ENCODE results near the gene HJURP.

The HJURP gene

GRCh38 chr2:233799716-233800115 lies 54.6 kb downstream of the HJURP start:
- no peak overlapping the region for H3K9ac ChIP-seq (ENCODE audit: low read length)
- 0 out of 2 replicates have a peak, but pooled peaks cover 2% of the 10 kb centered on the region for H3K27me3 ChIP-seq (ENCODE audit: control insufficient read depth, insufficient read depth, low read length)
- H3K4me1 ChIP-seq (ENCODE audit: control insufficient read depth, insufficient read depth, low read length) = no peaks in the 10 kb centered on the region
- no peak overlapping the region for H3K27ac ChIP-seq (ENCODE audit: low read depth, low read length)
- no peaks in the 10 kb centered on the region for H3K9me3 ChIP-seq (ENCODE audit: control insufficient read depth, insufficient read depth, low read depth, low read length)
- no peaks in the 10 kb centered on the region for H3K36me3 ChIP-seq (ENCODE audit: control insufficient read depth, insufficient read depth, low read length)
- no peak overlapping the region for H3K4me3 ChIP-seq (ENCODE audit: low read depth, low read length)

GRCh38 chr2:233799087-233799665 lies 55.2 kb downstream of the HJURP start:
- Histone ChIP-seq H3K27me3 (ENCODE audit: control insufficient read depth, insufficient read depth, low read length) (0 out of 2 replicates have a peak, but pooled peaks cover 2% of the 10 kb centered on the region), H3K36me3 (ENCODE audit: control insufficient read depth, insufficient read depth, low read length) (no peaks in the 10 kb centered on the region), H3K27ac (ENCODE audit: low read depth, low read length) (no peak overlapping the region), H3K9me3 (ENCODE audit: control insufficient read depth, insufficient read depth, low read depth, low read length) (no peaks in the 10 kb centered on the region), H3K4me1 (ENCODE audit: control insufficient read depth, insufficient read depth, low read length) (no peaks in the 10 kb centered on the region), H3K9ac (ENCODE audit: low read length) (no peak overlapping the region), H3K4me3 (ENCODE audit: low read depth, low read length) (no peak overlapping the region)

DNA sequence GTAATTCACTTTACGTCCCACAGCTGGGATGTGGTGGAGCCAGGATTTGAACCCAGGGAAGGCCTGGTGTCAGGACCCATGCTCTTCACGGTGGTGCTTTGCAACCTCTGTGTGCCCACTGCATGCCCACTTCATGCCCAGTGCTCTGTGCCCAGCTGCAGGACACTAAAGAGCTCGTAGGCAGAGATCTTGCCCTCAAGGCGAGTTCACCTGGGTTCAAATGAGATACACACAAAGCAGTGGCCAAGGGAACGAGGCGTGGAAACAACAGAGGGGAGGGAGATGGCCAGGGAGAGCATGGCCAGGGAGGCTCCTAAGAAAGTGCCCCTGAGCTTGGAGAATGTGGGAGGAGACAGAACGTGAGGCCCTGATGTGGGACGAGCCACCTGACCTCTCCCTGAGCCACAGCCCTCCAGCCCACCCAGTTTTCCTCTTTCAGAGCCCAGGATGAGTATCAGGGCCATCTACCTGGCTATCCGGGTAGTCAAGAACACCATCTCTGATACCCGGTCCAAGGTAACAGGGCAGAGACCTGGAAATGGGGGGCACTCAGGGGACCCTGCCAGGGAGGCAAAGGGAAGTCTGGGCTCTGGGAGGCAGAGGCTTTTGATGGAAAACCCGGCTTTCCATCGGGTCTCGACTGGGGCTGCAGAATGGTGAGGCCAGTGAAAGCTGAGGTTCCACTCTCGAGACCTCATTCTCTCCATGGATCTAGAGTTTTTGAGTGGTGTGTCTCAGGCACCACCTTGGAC lies 55.8 kb downstream of the HJURP start:
- H3K4me3 ChIP-seq (ENCODE audit: low read depth, low read length) = no peak overlapping the region
- no peaks in the 10 kb centered on the region for H3K4me1 ChIP-seq (ENCODE audit: control insufficient read depth, insufficient read depth, low read length)
- no peaks in the 10 kb centered on the region for H3K36me3 ChIP-seq (ENCODE audit: control insufficient read depth, insufficient read depth, low read length)
- H3K27me3 ChIP-seq (ENCODE audit: control insufficient read depth, insufficient read depth, low read length) = 0 out of 2 replicates have a peak, but pooled peaks cover 2% of the 10 kb centered on the region
- H3K27ac ChIP-seq (ENCODE audit: low read depth, low read length) = no peak overlapping the region
- no peak overlapping the region for H3K9ac ChIP-seq (ENCODE audit: low read length)
- no peaks in the 10 kb centered on the region for H3K9me3 ChIP-seq (ENCODE audit: control insufficient read depth, insufficient read depth, low read depth, low read length)

GRCh38 chr2:233796254-233796653 lies 58.1 kb downstream of the HJURP start:
- H3K4me1 ChIP-seq (ENCODE audit: control insufficient read depth, insufficient read depth, low read length) = no peaks in the 10 kb centered on the region
- no peaks in the 10 kb centered on the region for H3K36me3 ChIP-seq (ENCODE audit: control insufficient read depth, insufficient read depth, low read length)
- H3K27me3 ChIP-seq (ENCODE audit: control insufficient read depth, insufficient read depth, low read length) = no peaks in the 10 kb centered on the region
- H3K9ac ChIP-seq (ENCODE audit: low read length) = no peak overlapping the region
- H3K27ac ChIP-seq (ENCODE audit: low read depth, low read length) = no peak overlapping the region
- H3K9me3 ChIP-seq (ENCODE audit: control insufficient read depth, insufficient read depth, low read depth, low read length) = no peaks in the 10 kb centered on the region
- H3K4me3 ChIP-seq (ENCODE audit: low read depth, low read length) = no peak overlapping the region

DNA sequence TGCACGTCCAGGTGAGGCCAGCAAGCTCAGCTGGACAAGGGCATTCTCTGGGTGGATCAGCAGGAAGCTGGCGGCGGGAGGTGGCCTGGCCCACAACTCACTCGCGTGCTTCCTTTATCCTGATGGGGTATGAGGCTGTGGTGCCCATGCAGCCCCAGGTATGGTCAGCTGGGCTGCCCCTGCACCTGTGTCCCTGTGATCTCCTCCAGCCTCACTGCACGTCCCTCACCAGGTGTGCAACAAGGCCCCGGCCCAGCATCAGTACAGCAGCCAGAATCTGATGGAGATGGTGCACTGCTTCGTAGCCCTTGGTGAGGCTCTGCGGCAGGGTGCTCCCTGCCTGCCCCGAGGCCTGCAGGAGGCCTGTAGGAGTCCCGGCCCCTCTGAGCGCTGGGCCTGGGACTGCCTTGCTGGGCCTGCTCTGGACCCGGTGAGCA lies 58.6 kb downstream of the HJURP start:
- Histone ChIP-seq H3K9ac (ENCODE audit: low read length) (no peak overlapping the region), H3K36me3 (ENCODE audit: control insufficient read depth, insufficient read depth, low read length) (no peaks in the 10 kb centered on the region), H3K27ac (ENCODE audit: low read depth, low read length) (no peak overlapping the region), H3K9me3 (ENCODE audit: control insufficient read depth, insufficient read depth, low read depth, low read length) (no peaks in the 10 kb centered on the region), H3K27me3 (ENCODE audit: control insufficient read depth, insufficient read depth, low read length) (no peaks in the 10 kb centered on the region), H3K4me1 (ENCODE audit: control insufficient read depth, insufficient read depth, low read length) (no peaks in the 10 kb centered on the region), H3K4me3 (ENCODE audit: low read depth, low read length) (no peak overlapping the region)

- Histone ChIP-seq H3K4me3 (ENCODE audit: low read depth, low read length) (no peak overlapping the region), H3K9ac (ENCODE audit: low read length) (no peak overlapping the region), H3K27ac (ENCODE audit: low read depth, low read length) (no peak overlapping the region), H3K27me3 (ENCODE audit: control insufficient read depth, insufficient read depth, low read length) (no peaks in the 10 kb centered on the region), H3K4me1 (ENCODE audit: control insufficient read depth, insufficient read depth, low read length) (no peaks in the 10 kb centered on the region), H3K9me3 (ENCODE audit: control insufficient read depth, insufficient read depth, low read depth, low read length) (no peaks in the 10 kb centered on the region), H3K36me3 (ENCODE audit: control insufficient read depth, insufficient read depth, low read length) (no peaks in the 10 kb centered on the region)
Observed at GRCh38 chr2:233794128-233794658, 60.1 kb downstream of the HJURP start.

GRCh38 chr2:233793465-233794127 lies 60.7 kb downstream of the HJURP start:
- H3K27ac ChIP-seq (ENCODE audit: low read depth, low read length) = no peak overlapping the region
- H3K9me3 ChIP-seq (ENCODE audit: control insufficient read depth, insufficient read depth, low read depth, low read length) = no peaks in the 10 kb centered on the region
- H3K9ac ChIP-seq (ENCODE audit: low read length) = no peak overlapping the region
- no peak overlapping the region for H3K4me3 ChIP-seq (ENCODE audit: low read depth, low read length)
- H3K36me3 ChIP-seq (ENCODE audit: control insufficient read depth, insufficient read depth, low read length) = no peaks in the 10 kb centered on the region
- H3K27me3 ChIP-seq (ENCODE audit: control insufficient read depth, insufficient read depth, low read length) = no peaks in the 10 kb centered on the region
- no peaks in the 10 kb centered on the region for H3K4me1 ChIP-seq (ENCODE audit: control insufficient read depth, insufficient read depth, low read length)

GRCh38 chr2:233792720-233793119 lies 61.6 kb downstream of the HJURP start:
- H3K36me3 ChIP-seq (ENCODE audit: control insufficient read depth, insufficient read depth, low read length) = no peaks in the 10 kb centered on the region
- no peaks in the 10 kb centered on the region for H3K9me3 ChIP-seq (ENCODE audit: control insufficient read depth, insufficient read depth, low read depth, low read length)
- H3K9ac ChIP-seq (ENCODE audit: low read length) = no peak overlapping the region
- H3K27me3 ChIP-seq (ENCODE audit: control insufficient read depth, insufficient read depth, low read length) = no peaks in the 10 kb centered on the region
- H3K4me1 ChIP-seq (ENCODE audit: control insufficient read depth, insufficient read depth, low read length) = no peaks in the 10 kb centered on the region
- H3K4me3 ChIP-seq (ENCODE audit: low read depth, low read length) = no peak overlapping the region
- no peak overlapping the region for H3K27ac ChIP-seq (ENCODE audit: low read depth, low read length)

GRCh38 chr2:233791883-233792329 lies 62.4 kb downstream of the HJURP start:
- H3K9me3 ChIP-seq (ENCODE audit: control insufficient read depth, insufficient read depth, low read depth, low read length) = no peaks in the 10 kb centered on the region
- H3K36me3 ChIP-seq (ENCODE audit: control insufficient read depth, insufficient read depth, low read length) = no peaks in the 10 kb centered on the region
- no peak overlapping the region for H3K4me3 ChIP-seq (ENCODE audit: low read depth, low read length)
- H3K4me1 ChIP-seq (ENCODE audit: control insufficient read depth, insufficient read depth, low read length) = no peaks in the 10 kb centered on the region
- H3K9ac ChIP-seq (ENCODE audit: low read length) = no peak overlapping the region
- H3K27me3 ChIP-seq (ENCODE audit: control insufficient read depth, insufficient read depth, low read length) = no peaks in the 10 kb centered on the region
- H3K27ac ChIP-seq (ENCODE audit: low read depth, low read length) = no peak overlapping the region

- H3K27me3 ChIP-seq (ENCODE audit: control insufficient read depth, insufficient read depth, low read length) = no peaks in the 10 kb centered on the region
- no peak overlapping the region for H3K9ac ChIP-seq (ENCODE audit: low read length)
- H3K27ac ChIP-seq (ENCODE audit: low read depth, low read length) = no peak overlapping the region
- no peaks in the 10 kb centered on the region for H3K9me3 ChIP-seq (ENCODE audit: control insufficient read depth, insufficient read depth, low read depth, low read length)
- H3K36me3 ChIP-seq (ENCODE audit: control insufficient read depth, insufficient read depth, low read length) = no peaks in the 10 kb centered on the region
- no peaks in the 10 kb centered on the region for H3K4me1 ChIP-seq (ENCODE audit: control insufficient read depth, insufficient read depth, low read length)
- H3K4me3 ChIP-seq (ENCODE audit: low read depth, low read length) = no peak overlapping the region
Observed at GRCh38 chr2:233791151-233791882, 63.0 kb downstream of the HJURP start.

Measured in HUES6 (cell line).